Adrenal gland (tissue), 5 donors: ENCODE data around the gene ZIC1.

ENCODE experiments used
- POLR2A ChIP-seq, 2 donors: fragments of 450-650 bp; IDR thresholded peaks; one replicate each; pipeline ENCODE4 v1.6.1; 2017; ENCODE audit warnings: antibody characterized with exemption in 2 of 2, mild to moderate bottlenecking in 2 of 2, moderate library complexity in 1 of 2
- TF ChIP-seq, protein P1 (sequence below), 6 experiments: fragments of 450-650 bp in 4 of 6; fragments of 200-600 bp in 2 of 6; sonication (generic) in 1 of 6; IDR thresholded peaks; 1 replicate in 5 of 6; 2 replicates in 1 of 6; pipeline versions ENCODE4 v1.5.1 to v1.8.0; 2016 to 2021; ENCODE audit warnings: antibody characterized with exemption in 6 of 6, mild to moderate bottlenecking in 2 of 6, moderate library complexity in 1 of 6
- donor health status: DM: no; HTN: no; CAD: no.

DNA sequence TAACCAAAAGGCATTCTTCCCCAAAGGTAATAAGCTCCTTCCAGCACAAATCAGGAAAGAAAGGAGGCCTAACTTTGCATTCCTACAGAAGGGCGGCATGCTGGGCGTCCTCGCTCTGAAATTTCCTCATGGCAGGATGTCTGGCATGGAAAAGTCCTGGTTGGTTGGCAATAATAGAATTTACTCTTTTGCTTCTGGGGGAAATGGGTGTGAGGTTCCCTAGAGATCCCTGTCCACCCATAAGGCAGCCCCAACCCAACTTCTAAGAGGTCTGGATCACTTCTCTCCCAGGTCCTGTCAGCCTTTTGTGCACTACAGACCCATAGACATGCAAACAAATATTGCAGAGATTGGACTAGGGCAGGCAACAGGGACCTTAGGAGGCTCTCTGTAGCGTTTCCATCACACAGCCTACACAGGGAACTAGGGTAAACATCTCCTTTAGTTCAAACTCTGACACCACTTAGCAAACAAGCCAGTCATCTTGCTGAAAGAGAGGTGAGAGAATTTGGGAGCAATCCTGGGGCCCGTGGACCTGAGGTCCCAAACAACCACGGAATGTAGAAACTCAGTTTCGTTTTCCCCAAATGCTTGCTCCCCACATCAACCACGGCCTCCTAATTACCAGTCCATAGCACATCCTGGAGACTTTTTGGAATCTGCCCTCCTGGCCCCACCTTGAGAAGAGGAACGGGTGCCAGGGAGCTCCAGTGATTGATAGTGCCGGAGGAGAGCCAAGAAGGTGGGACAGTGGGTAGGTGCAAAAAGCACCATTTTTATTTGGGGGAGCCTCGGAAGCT, 5.0 kb upstream of the ZIC1 start:
- TF ChIP-seq, protein P1, sequence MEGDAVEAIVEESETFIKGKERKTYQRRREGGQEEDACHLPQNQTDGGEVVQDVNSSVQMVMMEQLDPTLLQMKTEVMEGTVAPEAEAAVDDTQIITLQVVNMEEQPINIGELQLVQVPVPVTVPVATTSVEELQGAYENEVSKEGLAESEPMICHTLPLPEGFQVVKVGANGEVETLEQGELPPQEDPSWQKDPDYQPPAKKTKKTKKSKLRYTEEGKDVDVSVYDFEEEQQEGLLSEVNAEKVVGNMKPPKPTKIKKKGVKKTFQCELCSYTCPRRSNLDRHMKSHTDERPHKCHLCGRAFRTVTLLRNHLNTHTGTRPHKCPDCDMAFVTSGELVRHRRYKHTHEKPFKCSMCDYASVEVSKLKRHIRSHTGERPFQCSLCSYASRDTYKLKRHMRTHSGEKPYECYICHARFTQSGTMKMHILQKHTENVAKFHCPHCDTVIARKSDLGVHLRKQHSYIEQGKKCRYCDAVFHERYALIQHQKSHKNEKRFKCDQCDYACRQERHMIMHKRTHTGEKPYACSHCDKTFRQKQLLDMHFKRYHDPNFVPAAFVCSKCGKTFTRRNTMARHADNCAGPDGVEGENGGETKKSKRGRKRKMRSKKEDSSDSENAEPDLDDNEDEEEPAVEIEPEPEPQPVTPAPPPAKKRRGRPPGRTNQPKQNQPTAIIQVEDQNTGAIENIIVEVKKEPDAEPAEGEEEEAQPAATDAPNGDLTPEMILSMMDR (IDR thresholded peaks at IDR 0.05) = no peak
- TF ChIP-seq POLR2A (IDR thresholded peaks at IDR 0.05) = no peak
